GM23338 (cell line): ENCODE results near the gene GET3. TPM values are rescaled to one million over a fixed set of nuclear protein-coding genes. Genes with fewer than 3 reads are reported as not detected.

Source experiments
- ATAC-seq: fragments of 200-7000 bp; cut with Tn5 transposase; 3 replicates; pipeline ENCODE4 v1.9.1; 2020
- DNase-seq: peaks from one replicate; pipeline ENCODE4 v3.0.0-alpha.2; 2015; ENCODE audit warnings: low spot score
- H2AFZ ChIP-seq: fragments of 200-600 bp; sonication (generic); 2 replicates; pipeline ENCODE4 v1.8.0; 2016; ENCODE audit warnings: antibody characterized with exemption, mild to moderate bottlenecking, moderate library complexity
- H3F3A ChIP-seq: fragments of 200-600 bp; sonication (generic); replicated peaks from 2 replicates; pipeline ENCODE4 v1.8.0; 2017; ENCODE audit warnings: antibody characterized with exemption, mixed run types, low read depth
- H3K27ac ChIP-seq: fragments of 200-600 bp; sonication (generic); 2 replicates; pipeline ENCODE4 v1.6.1; 2016; ENCODE audit warnings: low read depth
- H3K27me3 ChIP-seq: fragments of 200-600 bp; sonication (generic); 2 replicates; pipeline ENCODE4 v1.8.0; 2016; ENCODE audit warnings: mild to moderate bottlenecking, mixed run types, moderate library complexity; ENCODE audit not compliant: insufficient read depth
- H3K36me3 ChIP-seq: fragments of 200-600 bp; sonication (generic); 2 replicates; pipeline ENCODE4 v1.8.0; 2016; ENCODE audit warnings: mild to moderate bottlenecking; ENCODE audit not compliant: insufficient read depth
- H3K4me1 ChIP-seq: fragments of 200-600 bp; sonication (generic); 2 replicates; pipeline ENCODE4 v1.8.0; 2016; ENCODE audit warnings: mild to moderate bottlenecking, moderate library complexity; ENCODE audit not compliant: insufficient read depth
- H3K4me2 ChIP-seq: fragments of 200-600 bp; sonication (generic); 2 replicates; pipeline ENCODE4 v1.7.1; 2017; ENCODE audit warnings: mixed run types
- H3K4me3 ChIP-seq: fragments of 200-600 bp; sonication (generic); 2 replicates; pipeline ENCODE4 v1.6.1; 2016; ENCODE audit warnings: mixed run types
- H3K79me2 ChIP-seq: fragments of 200-600 bp; sonication (generic); replicated peaks from 2 replicates; pipeline ENCODE4 v1.8.0; 2017; ENCODE audit warnings: mild to moderate bottlenecking; ENCODE audit not compliant: insufficient read depth
- H3K9me2 ChIP-seq: fragments of 200-600 bp; sonication (generic); 2 replicates; pipeline ENCODE4 v1.8.0; 2017; ENCODE audit not compliant: insufficient read depth
- H4K20me1 ChIP-seq: fragments of 200-600 bp; sonication (generic); replicated peaks from 2 replicates; pipeline ENCODE4 v1.8.0; 2017; ENCODE audit warnings: mild to moderate bottlenecking; ENCODE audit not compliant: insufficient read depth
- H3K27ac Mint-ChIP-seq: 2 replicates; pipeline ENCODE4 v1.8.0; 2020; ENCODE audit warnings: inconsistent platforms, mild to moderate bottlenecking, moderate library complexity, mixed read lengths
- H3K27me3 Mint-ChIP-seq: 3 replicates; pipeline ENCODE4 v1.8.0; 2022; ENCODE audit warnings: low read depth, mild to moderate bottlenecking, moderate library complexity, mixed read lengths, inconsistent platforms; ENCODE audit not compliant: insufficient read depth, poor library complexity
- H3K36me3 Mint-ChIP-seq: 3 replicates; pipeline ENCODE4 v1.8.0; 2021; ENCODE audit warnings: low read depth, mild to moderate bottlenecking, inconsistent platforms, moderate library complexity, mixed read lengths
- H3K4me1 Mint-ChIP-seq: 3 replicates; pipeline ENCODE4 v1.8.0; 2020; ENCODE audit warnings: mild to moderate bottlenecking, inconsistent platforms, mixed read lengths
- H3K4me3 Mint-ChIP-seq: 3 replicates; pipeline ENCODE4 v1.8.0; 2021; ENCODE audit warnings: moderate library complexity, mild to moderate bottlenecking, inconsistent platforms, mixed read lengths
- H3K9me3 Mint-ChIP-seq: 3 replicates; pipeline ENCODE4 v1.8.0; 2020; ENCODE audit warnings: moderate library complexity, mild to moderate bottlenecking, inconsistent platforms, mixed read lengths
- CREB1 ChIP-seq: fragments of 250-450 bp; sonication (Bioruptor Pico); IDR thresholded peaks from 2 replicates; pipeline ENCODE4 v1.5.0; 2020; ENCODE audit warnings: low read depth, mild to moderate bottlenecking, moderate library complexity
- EZH2 ChIP-seq: fragments of 200-600 bp; sonication (generic); IDR thresholded peaks from one replicate; pipeline ENCODE4 v1.8.0; 2017; ENCODE audit warnings: antibody characterized with exemption, mild to moderate bottlenecking, low read depth; ENCODE audit not compliant: unreplicated experiment
- EZH2phosphoT487 ChIP-seq: fragments of 200-600 bp; sonication (generic); IDR thresholded peaks from one replicate; pipeline ENCODE4 v1.8.1; 2018; ENCODE audit warnings: antibody characterized with exemption; ENCODE audit not compliant: unreplicated experiment
- JUNB ChIP-seq: IDR thresholded peaks from one replicate; pipeline ENCODE4 v1.6.1; 2016; ENCODE audit warnings: antibody characterized with exemption; ENCODE audit not compliant: unreplicated experiment
- NANOG ChIP-seq: IDR thresholded peaks from 2 replicates; pipeline ENCODE4 v1.6.1; 2016; ENCODE audit warnings: antibody characterized with exemption, borderline replicate concordance
- POLR2AphosphoS5 ChIP-seq: IDR thresholded peaks from 2 replicates; pipeline ENCODE4 v1.6.1; 2016; ENCODE audit warnings: antibody characterized with exemption, low read depth
- STAT1 ChIP-seq: IDR thresholded peaks from one replicate; pipeline ENCODE4 v1.6.1; 2016; ENCODE audit warnings: antibody characterized with exemption; ENCODE audit not compliant: unreplicated experiment
- ZNF114 ChIP-seq: fragments of 250-450 bp; sonication (Bioruptor Pico); IDR thresholded peaks from 2 replicates; pipeline ENCODE4 v1.5.0; 2020; ENCODE audit warnings: mild to moderate bottlenecking, moderate library complexity
- ZNF331 ChIP-seq: fragments of 250-450 bp; sonication (Bioruptor Pico); IDR thresholded peaks from 2 replicates; pipeline ENCODE4 v1.5.0; 2020; ENCODE audit warnings: low read depth, mild to moderate bottlenecking, moderate library complexity
- polyA plus RNA-seq: library from polyadenylated mRNA; unstranded; fragments of >200 nt; fragmentation: Nextera tagmentation; extraction: Ambion mirVana; gene quantifications from 2 replicates; pipeline ENCODE4 v1.2.1, GENCODE V29; 2016
- total RNA-seq: library from RNA; depleted of rRNA; stranded (reverse); fragments of >200 nt; shearing (Covaris generic); gene quantifications from 2 replicates; pipeline ENCODE4 v1.2.3, GENCODE V29; 2014
- TF ChIP-seq, protein P1 (sequence below): IDR thresholded peaks from one replicate; pipeline ENCODE4 v1.6.1; 2018; ENCODE audit warnings: antibody characterized with exemption; ENCODE audit not compliant: unreplicated experiment
- TF ChIP-seq, protein P2 (sequence below): fragments of 250-450 bp; sonication (Bioruptor Pico); IDR thresholded peaks from 2 replicates; pipeline ENCODE4 v1.5.0; 2020; ENCODE audit warnings: mild to moderate bottlenecking, moderate library complexity
- TF ChIP-seq, protein P3 (sequence below): IDR thresholded peaks from 2 replicates; pipeline ENCODE4 v1.6.1; 2016; ENCODE audit warnings: antibody characterized with exemption
- TF ChIP-seq, protein P4 (sequence below), 2 experiments: fragments of 200-600 bp in 1 of 2; sonication (generic) in 1 of 2; conservative IDR thresholded peaks; 2 replicates each; pipeline versions ENCODE4 v1.5.1 to v1.6.1; 2016 to 2017; ENCODE audit warnings: antibody characterized with exemption in 2 of 2, low read depth in 2 of 2, mild to moderate bottlenecking in 2 of 2, moderate library complexity in 1 of 2

Gene GET3
- total and polyA plus RNA-seq, 2 experiments from 2014 or later: 90.4 to 109 TPM

DNA sequence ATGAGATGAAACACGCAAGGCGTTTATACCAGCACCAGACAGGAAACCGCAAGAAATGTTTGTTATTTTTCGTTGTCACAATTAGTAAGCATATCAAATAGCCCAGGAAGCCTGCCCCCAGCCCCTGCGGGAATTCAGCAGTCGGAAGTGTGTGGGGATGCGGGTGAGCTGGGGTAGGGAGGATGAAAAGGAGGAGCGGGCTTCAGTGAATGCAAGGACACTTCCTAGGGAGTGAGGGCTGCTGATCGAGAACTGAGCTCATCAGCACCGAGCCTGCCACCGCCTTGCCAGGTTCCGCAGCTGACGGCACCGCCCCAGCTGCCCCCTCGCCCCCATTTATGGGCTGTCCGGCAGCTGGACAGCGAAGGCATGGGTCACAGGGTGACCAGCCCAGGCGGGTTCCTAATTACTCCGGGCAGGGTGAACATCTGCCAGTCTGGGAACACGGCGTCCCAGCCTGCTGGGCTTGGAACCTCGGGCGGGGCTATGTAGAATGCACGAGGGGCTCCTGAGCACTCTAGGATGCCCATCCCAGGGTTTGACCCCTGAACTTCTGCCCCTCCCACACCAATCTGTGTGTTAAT lies 12.7 kb downstream of the GET3 start:
- Histone ChIP-seq H3F3A (no peaks in the 10 kb centered on the region), H3K36me3 (no peaks in the 10 kb centered on the region), H3K4me1 (no peaks in the 10 kb centered on the region; the same call in 1 of the 2 replicates), H3K4me2 (no peak overlapping the region), H3K4me3 (no peak overlapping the region), H3K27me3 (peaks cover 11% of the 10 kb centered on the region; the same call in 1 of the 2 replicates), H2AFZ (0 out of 2 replicates have a peak overlapping the region, but pooled peaks have one; percentile 18), H3K9me2 (no peaks in the 10 kb centered on the region), H3K79me2 (no peaks in the 10 kb centered on the region), H4K20me1 (no peaks in the 10 kb centered on the region; the same call in 1 of the 2 replicates), H3K27ac (no peak overlapping the region)
- Mint-ChIP-seq H3K36me3 (peaks cover 32% of the 10 kb centered on the region), H3K27me3 (peaks cover 18% of the 10 kb centered on the region), H3K4me1 (peaks cover 14% of the 10 kb centered on the region; the same call in 2 of the 3 replicates), H3K9me3 (no peaks in the 10 kb centered on the region), H3K4me3 (no peak overlapping the region; the same call in 2 of the 3 replicates), H3K27ac (no peak overlapping the region)
- ATAC-seq: no peak
- peak; percentile 42 for DNase-seq
- TF ChIP-seq, protein P1, sequence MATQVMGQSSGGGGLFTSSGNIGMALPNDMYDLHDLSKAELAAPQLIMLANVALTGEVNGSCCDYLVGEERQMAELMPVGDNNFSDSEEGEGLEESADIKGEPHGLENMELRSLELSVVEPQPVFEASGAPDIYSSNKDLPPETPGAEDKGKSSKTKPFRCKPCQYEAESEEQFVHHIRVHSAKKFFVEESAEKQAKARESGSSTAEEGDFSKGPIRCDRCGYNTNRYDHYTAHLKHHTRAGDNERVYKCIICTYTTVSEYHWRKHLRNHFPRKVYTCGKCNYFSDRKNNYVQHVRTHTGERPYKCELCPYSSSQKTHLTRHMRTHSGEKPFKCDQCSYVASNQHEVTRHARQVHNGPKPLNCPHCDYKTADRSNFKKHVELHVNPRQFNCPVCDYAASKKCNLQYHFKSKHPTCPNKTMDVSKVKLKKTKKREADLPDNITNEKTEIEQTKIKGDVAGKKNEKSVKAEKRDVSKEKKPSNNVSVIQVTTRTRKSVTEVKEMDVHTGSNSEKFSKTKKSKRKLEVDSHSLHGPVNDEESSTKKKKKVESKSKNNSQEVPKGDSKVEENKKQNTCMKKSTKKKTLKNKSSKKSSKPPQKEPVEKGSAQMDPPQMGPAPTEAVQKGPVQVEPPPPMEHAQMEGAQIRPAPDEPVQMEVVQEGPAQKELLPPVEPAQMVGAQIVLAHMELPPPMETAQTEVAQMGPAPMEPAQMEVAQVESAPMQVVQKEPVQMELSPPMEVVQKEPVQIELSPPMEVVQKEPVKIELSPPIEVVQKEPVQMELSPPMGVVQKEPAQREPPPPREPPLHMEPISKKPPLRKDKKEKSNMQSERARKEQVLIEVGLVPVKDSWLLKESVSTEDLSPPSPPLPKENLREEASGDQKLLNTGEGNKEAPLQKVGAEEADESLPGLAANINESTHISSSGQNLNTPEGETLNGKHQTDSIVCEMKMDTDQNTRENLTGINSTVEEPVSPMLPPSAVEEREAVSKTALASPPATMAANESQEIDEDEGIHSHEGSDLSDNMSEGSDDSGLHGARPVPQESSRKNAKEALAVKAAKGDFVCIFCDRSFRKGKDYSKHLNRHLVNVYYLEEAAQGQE: no peak
- no peak for TF ChIP-seq EZH2phosphoT487
- TF ChIP-seq ZNF114 (CRISPR knock-in tag): no peak
- TF ChIP-seq, protein P2, sequence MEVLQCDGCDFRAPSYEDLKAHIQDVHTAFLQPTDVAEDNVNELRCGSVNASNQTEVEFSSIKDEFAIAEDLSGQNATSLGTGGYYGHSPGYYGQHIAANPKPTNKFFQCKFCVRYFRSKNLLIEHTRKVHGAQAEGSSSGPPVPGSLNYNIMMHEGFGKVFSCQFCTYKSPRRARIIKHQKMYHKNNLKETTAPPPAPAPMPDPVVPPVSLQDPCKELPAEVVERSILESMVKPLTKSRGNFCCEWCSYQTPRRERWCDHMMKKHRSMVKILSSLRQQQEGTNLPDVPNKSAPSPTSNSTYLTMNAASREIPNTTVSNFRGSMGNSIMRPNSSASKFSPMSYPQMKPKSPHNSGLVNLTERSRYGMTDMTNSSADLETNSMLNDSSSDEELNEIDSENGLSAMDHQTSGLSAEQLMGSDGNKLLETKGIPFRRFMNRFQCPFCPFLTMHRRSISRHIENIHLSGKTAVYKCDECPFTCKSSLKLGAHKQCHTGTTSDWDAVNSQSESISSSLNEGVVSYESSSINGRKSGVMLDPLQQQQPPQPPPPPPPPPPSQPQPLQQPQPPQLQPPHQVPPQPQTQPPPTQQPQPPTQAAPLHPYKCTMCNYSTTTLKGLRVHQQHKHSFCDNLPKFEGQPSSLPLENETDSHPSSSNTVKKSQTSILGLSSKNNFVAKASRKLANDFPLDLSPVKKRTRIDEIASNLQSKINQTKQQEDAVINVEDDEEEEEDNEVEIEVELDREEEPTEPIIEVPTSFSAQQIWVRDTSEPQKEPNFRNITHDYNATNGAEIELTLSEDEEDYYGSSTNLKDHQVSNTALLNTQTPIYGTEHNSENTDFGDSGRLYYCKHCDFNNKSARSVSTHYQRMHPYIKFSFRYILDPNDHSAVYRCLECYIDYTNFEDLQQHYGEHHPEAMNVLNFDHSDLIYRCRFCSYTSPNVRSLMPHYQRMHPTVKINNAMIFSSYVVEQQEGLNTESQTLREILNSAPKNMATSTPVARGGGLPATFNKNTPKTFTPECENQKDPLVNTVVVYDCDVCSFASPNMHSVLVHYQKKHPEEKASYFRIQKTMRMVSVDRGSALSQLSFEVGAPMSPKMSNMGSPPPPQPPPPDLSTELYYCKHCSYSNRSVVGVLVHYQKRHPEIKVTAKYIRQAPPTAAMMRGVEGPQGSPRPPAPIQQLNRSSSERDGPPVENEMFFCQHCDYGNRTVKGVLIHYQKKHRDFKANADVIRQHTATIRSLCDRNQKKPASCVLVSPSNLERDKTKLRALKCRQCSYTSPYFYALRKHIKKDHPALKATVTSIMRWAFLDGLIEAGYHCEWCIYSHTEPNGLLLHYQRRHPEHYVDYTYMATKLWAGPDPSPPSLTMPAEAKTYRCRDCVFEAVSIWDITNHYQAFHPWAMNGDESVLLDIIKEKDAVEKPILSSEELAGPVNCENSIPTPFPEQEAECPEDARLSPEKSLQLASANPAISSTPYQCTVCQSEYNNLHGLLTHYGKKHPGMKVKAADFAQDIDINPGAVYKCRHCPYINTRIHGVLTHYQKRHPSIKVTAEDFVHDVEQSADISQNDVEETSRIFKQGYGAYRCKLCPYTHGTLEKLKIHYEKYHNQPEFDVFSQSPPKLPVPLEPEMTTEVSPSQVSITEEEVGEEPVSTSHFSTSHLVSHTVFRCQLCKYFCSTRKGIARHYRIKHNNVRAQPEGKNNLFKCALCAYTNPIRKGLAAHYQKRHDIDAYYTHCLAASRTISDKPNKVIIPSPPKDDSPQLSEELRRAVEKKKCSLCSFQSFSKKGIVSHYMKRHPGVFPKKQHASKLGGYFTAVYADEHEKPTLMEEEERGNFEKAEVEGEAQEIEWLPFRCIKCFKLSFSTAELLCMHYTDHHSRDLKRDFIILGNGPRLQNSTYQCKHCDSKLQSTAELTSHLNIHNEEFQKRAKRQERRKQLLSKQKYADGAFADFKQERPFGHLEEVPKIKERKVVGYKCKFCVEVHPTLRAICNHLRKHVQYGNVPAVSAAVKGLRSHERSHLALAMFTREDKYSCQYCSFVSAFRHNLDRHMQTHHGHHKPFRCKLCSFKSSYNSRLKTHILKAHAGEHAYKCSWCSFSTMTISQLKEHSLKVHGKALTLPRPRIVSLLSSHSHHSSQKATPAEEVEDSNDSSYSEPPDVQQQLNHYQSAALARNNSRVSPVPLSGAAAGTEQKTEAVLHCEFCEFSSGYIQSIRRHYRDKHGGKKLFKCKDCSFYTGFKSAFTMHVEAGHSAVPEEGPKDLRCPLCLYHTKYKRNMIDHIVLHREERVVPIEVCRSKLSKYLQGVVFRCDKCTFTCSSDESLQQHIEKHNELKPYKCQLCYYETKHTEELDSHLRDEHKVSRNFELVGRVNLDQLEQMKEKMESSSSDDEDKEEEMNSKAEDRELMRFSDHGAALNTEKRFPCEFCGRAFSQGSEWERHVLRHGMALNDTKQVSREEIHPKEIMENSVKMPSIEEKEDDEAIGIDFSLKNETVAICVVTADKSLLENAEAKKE (CRISPR knock-in tag): no peak
- TF ChIP-seq, protein P3, sequence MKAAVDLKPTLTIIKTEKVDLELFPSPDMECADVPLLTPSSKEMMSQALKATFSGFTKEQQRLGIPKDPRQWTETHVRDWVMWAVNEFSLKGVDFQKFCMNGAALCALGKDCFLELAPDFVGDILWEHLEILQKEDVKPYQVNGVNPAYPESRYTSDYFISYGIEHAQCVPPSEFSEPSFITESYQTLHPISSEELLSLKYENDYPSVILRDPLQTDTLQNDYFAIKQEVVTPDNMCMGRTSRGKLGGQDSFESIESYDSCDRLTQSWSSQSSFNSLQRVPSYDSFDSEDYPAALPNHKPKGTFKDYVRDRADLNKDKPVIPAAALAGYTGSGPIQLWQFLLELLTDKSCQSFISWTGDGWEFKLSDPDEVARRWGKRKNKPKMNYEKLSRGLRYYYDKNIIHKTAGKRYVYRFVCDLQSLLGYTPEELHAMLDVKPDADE: no peak
- TF ChIP-seq, protein P4, sequence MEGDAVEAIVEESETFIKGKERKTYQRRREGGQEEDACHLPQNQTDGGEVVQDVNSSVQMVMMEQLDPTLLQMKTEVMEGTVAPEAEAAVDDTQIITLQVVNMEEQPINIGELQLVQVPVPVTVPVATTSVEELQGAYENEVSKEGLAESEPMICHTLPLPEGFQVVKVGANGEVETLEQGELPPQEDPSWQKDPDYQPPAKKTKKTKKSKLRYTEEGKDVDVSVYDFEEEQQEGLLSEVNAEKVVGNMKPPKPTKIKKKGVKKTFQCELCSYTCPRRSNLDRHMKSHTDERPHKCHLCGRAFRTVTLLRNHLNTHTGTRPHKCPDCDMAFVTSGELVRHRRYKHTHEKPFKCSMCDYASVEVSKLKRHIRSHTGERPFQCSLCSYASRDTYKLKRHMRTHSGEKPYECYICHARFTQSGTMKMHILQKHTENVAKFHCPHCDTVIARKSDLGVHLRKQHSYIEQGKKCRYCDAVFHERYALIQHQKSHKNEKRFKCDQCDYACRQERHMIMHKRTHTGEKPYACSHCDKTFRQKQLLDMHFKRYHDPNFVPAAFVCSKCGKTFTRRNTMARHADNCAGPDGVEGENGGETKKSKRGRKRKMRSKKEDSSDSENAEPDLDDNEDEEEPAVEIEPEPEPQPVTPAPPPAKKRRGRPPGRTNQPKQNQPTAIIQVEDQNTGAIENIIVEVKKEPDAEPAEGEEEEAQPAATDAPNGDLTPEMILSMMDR (conservative IDR thresholded peaks at IDR 0.05; ENCODE audit: low read depth in 2 of 2): no peak
- TF ChIP-seq JUNB: no peak
- no peak for TF ChIP-seq EZH2
- TF ChIP-seq CREB1 (CRISPR knock-in tag): no peak
- no peak for TF ChIP-seq ZNF331 (CRISPR knock-in tag)
- no peak for TF ChIP-seq STAT1
- no peak for TF ChIP-seq NANOG
- no peak for TF ChIP-seq POLR2AphosphoS5
